Islet precursor cell (in vitro differentiated cells): ENCODE measurements around the gene PLCB3.

Source experiments
- DNase-seq: peaks from one replicate; pipeline ENCODE4 v3.0.0-alpha.2; 2018

Gene PLCB3

GRCh38 chr11:64290352-64291261, 39.3 kb downstream of the PLCB3 start:
- DNase-seq: no peak

DNA sequence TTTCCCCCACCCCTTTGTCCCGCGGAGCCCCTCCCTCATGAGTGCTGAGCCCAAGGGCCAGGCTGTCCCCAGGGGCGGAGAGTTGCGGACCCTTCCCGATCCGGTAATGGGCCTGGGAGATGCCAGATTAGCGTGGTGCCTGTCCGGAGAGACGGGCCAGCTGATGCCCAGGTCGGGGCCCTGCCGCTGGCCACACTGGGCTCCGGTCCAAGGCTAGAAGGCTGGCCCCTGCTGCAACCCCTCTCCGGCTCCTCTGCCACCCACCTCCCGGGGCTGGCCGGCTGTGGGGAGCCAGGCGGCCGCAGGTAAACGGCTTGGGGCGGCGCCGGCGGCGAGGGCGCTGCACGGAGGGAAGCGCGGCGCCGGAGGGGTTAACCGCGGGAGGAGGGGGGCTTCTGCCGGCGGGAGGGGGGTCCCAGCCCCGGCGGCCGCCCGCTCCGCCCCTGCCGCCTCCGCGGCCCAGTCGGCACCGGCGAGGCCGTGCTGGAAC, 40.0 kb downstream of the PLCB3 start, which contains the start of gene KCNK4:
TSS of gene KCNK4 (plus strand) at position 41 of the 490 bp plus-strand sequence. CDS start 1,717 bp downstream, outside the sequence.
- no peak for DNase-seq

DNA sequence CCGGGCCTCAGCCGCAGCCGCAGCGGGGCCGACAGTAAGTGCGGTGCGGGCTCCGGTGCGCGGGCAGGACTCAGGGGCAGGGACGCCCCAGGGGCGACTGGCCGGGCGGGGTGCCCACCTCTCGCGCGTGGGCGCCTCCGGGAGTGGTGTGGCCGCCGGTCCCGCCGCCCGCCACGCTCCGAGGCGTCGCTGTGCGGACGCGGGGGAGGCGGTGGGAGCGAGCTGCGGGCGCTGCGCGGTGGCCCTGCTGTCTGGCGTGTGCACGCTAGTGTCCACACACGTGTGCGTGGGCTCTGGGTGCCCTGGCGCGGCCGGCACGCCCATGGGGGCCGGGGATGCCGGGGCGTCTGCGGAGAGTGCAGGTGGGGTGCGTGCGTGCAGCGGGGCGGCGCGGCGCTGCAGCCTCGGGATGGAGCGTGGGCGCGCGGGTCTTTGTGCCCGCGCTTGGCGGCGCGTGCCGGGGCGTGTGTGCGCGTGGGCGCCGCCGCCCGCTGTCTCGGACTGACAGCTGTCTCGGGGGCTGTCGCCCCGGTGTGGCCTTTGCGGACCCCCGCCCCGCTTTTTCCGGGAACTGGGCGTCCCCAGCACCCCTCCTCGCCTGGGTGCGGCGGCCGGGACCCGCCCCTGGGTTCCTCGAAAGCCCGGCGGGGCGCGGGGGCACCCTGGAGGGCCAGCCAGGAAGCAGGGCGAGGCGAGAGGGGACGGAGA, 40.6 kb downstream of the PLCB3 start:
- DNase-seq: no peak

- DNase-seq: no peak
Measured at GRCh38 chr11:64292460-64293254, 41.3 kb downstream of the PLCB3 start.

GRCh38 chr11:64294774-64295173, 43.4 kb downstream of the PLCB3 start:
- peak; percentile 72 for DNase-seq

DNA sequence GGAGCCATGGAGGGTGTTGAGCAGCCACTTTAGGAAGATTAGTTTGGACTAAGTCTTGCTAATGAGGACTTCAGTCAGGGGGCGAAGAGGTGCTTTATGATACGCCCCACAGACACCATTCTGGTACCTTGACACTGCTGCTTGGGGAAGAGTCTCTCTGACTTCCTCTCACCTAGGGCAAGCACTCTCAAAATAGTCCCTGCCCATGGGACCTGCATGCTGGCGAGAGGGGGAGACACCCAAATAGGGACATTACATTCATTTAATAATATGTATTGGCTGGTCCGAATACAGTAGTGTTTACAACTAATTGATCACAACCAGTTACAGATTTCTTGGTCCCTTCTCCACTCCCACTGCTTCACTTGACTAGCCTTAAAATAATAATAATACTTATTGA, 44.4 kb downstream of the PLCB3 start:
- no peak for DNase-seq

GRCh38 chr11:64296236-64296635, 44.9 kb downstream of the PLCB3 start:
- no peak for DNase-seq

DNA sequence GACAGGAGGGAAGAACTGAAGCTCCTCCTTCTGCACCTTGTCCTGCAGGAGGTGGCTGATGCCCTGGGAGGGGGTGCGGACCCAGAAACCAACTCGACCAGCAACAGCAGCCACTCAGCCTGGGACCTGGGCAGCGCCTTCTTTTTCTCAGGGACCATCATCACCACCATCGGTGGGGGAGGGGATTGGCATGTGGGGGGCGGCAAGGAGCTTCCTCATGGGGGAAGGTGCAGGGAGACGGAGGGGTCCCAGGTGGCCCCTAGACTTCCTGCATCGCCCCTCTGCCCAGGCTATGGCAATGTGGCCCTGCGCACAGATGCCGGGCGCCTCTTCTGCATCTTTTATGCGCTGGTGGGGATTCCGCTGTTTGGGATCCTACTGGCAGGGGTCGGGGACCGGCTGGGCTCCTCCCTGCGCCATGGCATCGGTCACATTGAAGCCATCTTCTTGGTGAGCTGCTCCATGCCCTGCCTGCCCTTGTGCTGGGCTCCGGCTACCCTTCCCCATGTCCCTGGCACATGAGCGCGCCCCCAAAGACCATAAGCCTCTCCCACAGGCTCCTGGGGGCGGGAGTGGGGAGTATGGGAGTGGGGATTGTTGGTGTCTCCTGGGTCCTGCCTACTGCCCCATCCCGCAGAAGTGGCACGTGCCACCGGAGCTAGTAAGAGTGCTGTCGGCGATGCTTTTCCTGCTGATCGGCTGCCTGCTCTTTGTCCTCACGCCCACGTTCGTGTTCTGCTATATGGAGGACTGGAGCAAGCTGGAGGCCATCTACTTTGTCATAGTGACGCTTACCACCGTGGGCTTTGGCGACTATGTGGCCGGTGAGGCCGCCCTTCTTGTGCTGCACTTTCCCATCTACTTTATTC, 45.7 kb downstream of the PLCB3 start:
- DNase-seq: peak; percentile 50

DNA sequence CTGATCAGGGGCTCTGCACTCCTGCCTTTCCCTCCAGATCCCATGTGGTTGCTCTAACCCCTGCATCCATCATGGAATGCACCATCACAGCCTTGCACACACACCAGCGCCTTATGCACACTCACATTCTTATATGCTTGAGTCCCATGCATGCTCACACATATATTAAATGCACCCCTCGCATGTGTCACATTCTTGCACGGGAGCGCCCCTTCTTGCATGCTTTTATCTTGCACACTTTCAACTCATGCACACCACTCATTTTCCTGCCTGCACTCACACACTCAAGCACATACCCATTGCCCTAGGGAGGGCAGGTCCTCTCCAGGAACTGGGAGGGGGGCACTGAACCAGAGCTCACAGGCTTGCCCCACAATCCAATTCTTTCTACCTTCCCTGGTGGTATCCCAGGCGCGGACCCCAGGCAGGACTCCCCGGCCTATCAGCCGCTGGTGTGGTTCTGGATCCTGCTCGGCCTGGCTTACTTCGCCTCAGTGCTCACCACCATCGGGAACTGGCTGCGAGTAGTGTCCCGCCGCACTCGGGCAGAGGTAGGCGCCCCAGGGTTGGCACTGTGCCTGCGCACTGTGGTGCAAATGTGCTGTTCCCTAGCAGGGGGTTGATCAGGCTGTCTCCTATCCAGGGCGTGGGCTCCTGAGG, 46.5 kb downstream of the PLCB3 start:
- DNase-seq: no peak

DNA sequence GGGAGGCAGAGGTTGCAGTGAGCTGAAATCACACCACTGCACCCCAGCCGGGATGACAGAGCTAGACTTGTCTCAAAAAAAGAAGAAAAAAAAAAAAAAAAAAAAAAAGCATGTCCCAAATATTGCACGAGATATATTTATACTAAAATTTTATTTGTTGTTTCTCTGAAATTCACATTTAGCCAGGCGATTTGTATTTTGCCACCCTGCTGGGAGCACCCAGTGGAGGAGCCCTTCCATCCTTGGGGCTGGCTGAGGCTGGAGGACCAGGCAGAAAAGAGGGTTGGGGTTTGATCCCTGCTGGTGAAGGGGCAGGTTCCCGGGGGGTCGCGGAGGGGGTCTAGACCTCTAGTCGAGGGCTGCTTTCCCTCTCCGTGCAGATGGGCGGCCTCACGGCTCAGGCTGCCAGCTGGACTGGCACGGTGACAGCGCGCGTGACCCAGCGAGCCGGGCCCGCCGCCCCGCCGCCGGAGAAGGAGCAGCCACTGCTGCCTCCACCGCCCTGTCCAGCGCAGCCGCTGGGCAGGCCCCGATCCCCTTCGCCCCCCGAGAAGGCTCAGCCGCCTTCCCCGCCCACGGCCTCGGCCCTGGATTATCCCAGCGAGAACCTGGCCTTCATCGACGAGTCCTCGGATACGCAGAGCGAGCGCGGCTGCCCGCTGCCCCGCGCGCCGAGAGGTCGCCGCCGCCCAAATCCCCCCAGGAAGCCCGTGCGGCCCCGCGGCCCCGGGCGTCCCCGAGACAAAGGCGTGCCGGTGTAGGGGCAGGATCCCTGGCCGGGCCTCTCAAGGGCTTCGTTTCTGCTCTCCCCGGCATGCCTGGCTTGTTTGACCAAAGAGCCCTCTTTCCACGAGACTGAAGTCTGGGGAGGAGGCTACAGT, 47.9 kb downstream of the PLCB3 start:
- DNase-seq: peak; percentile 56

- DNase-seq: no peak
Measured at GRCh38 chr11:64299847-64300648, 48.7 kb downstream of the PLCB3 start, which contains the start of gene CATSPERZ. Gene CATSPERZ, plus strand, starts transcription at chr11:64300358. Its CDS starts 53 bp downstream, at chr11:64300411.

GRCh38 chr11:64303109-64304031, 52.0 kb downstream of the PLCB3 start:
- no peak for DNase-seq

- no peak for DNase-seq
Measured at GRCh38 chr11:64304032-64304315, 52.6 kb downstream of the PLCB3 start.

- peak; percentile 97 for DNase-seq
Measured at GRCh38 chr11:64304316-64305072, 53.2 kb downstream of the PLCB3 start.

- DNase-seq: peak; percentile 100
Measured at GRCh38 chr11:64305075-64305690, 53.9 kb downstream of the PLCB3 start, which contains the start of gene ESRRA. Gene ESRRA, plus strand, starts transcription at chr11:64305524. Its CDS starts 1,656 bp downstream, at chr11:64307180.

- DNase-seq: peak; percentile 91
Measured at GRCh38 chr11:64305691-64306562, 54.6 kb downstream of the PLCB3 start.
